ENCODE data around the gene THAP11.

THAP11 gene

DNA sequence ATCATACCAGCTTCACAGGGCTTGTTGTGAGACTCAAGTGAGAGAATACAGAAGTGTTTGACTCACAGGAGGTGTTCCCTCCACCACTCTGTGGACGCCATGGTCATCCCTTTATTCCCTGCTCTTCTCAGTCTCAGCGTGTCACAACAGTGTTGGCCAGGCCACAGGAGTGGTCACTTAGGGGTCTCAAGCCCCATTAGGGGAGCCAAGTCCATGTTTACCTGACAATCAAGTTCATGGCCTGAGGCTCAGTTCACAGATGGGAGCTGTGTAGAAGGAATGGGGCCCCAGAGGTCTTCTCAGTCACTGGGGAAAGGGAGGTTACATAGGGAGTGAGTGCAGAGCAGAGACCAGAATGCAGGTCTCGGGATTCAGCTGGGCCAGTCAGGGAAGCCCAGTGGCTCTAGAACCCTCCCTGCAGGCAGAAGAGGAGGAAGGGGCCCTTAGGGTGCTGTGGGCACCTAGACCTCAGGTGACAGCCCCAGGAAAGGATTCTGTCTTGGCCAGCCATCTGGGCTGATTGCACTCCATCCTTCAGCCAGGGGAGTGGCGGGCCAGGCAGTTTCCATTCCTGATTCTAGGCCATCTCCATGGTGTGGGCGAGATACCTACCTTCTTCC is 14.9 kb downstream of the THAP11 start:
- H3K4me3 ChIP-seq (ENCODE audit: low read depth, low read length), result no peak overlapping the region
- no peak for DNase-seq (ENCODE audit: low read depth)
- TF ChIP-seq, protein P1, sequence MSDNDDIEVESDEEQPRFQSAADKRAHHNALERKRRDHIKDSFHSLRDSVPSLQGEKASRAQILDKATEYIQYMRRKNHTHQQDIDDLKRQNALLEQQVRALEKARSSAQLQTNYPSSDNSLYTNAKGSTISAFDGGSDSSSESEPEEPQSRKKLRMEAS (IDR thresholded peaks at IDR 0.05; ENCODE audit: low read depth, low read length), result no peak
- no peak for TF ChIP-seq POLR2A (IDR thresholded peaks at IDR 0.05; ENCODE audit: extremely low read depth, insufficient read length)
- TF ChIP-seq, protein P2, sequence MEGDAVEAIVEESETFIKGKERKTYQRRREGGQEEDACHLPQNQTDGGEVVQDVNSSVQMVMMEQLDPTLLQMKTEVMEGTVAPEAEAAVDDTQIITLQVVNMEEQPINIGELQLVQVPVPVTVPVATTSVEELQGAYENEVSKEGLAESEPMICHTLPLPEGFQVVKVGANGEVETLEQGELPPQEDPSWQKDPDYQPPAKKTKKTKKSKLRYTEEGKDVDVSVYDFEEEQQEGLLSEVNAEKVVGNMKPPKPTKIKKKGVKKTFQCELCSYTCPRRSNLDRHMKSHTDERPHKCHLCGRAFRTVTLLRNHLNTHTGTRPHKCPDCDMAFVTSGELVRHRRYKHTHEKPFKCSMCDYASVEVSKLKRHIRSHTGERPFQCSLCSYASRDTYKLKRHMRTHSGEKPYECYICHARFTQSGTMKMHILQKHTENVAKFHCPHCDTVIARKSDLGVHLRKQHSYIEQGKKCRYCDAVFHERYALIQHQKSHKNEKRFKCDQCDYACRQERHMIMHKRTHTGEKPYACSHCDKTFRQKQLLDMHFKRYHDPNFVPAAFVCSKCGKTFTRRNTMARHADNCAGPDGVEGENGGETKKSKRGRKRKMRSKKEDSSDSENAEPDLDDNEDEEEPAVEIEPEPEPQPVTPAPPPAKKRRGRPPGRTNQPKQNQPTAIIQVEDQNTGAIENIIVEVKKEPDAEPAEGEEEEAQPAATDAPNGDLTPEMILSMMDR (IDR thresholded peaks at IDR 0.05; ENCODE audit: low read depth, low read length), result no peak
- TF ChIP-seq MYC (IDR thresholded peaks at IDR 0.05; ENCODE audit: low read depth, low read length), result no peak

DNA sequence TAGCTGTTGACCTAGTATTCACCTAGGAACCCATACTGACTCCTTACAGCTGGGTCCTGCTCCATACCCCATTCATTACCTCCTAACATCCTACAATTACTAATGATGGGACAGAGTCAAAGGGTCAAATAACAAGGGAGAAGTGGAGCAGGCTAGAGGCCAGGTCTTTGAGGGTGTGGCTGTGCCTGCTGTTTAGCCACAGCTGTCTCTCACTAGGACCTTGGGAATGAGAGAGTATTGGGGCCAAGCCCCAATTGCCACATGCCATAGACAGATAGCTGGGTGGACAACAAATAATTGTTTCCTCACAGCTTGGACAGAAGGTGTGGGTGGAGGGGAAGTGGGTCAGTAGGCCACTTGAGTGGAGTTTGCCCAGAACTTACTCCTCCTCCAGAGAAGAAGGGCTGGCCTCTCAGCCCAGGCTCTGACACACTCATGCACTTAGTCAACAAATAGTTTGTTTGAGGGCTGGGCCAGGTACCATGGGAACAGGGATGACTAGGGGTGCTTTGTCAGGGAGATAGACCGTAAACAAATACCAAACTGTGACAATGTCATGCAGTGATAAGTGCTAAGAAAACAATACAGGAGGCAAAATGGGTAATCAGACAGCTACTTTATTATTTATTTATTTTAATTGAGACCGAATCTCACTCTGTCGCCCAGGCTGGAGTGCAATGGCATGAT is 15.6 kb downstream of the THAP11 start:
- H3K4me3 ChIP-seq (ENCODE audit: low read depth, low read length), result no peak overlapping the region
- DNase-seq (ENCODE audit: low read depth), result peak; percentile 30
- TF ChIP-seq, protein P1 (IDR thresholded peaks at IDR 0.05; ENCODE audit: low read depth, low read length), result no peak
- TF ChIP-seq MYC (IDR thresholded peaks at IDR 0.05; ENCODE audit: low read depth, low read length), result no peak

DNA sequence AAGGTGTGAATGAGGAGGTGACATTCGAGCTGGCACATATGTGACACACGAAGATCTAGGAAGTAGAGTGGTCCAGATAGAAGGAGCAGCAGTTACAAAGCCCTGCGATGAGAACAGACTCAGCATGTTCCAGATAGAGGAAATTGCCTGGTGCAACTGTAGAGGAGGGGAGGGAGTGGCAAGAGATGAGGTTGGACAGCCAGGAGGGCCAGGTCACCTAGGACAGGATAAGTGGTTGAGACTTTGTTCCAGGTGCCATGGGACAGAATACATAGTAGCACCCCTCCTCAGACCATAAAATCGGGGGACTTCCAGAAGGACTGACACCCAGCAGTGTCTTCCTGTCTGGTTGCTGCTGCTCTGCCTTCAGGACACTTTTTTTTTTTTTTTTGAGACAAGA is 16.4 kb downstream of the THAP11 start:
- no peak for DNase-seq (ENCODE audit: low read depth)
- H3K4me3 ChIP-seq (ENCODE audit: low read depth, low read length), result no peak overlapping the region
- TF ChIP-seq, protein P2 (IDR thresholded peaks at IDR 0.05; ENCODE audit: low read depth, low read length), result no peak
- TF ChIP-seq MYC (IDR thresholded peaks at IDR 0.05; ENCODE audit: low read depth, low read length) (no peak), POLR2A (IDR thresholded peaks at IDR 0.05; ENCODE audit: extremely low read depth, insufficient read length) (no peak)
- TF ChIP-seq, protein P1 (IDR thresholded peaks at IDR 0.05; ENCODE audit: low read depth, low read length), result no peak

DNA sequence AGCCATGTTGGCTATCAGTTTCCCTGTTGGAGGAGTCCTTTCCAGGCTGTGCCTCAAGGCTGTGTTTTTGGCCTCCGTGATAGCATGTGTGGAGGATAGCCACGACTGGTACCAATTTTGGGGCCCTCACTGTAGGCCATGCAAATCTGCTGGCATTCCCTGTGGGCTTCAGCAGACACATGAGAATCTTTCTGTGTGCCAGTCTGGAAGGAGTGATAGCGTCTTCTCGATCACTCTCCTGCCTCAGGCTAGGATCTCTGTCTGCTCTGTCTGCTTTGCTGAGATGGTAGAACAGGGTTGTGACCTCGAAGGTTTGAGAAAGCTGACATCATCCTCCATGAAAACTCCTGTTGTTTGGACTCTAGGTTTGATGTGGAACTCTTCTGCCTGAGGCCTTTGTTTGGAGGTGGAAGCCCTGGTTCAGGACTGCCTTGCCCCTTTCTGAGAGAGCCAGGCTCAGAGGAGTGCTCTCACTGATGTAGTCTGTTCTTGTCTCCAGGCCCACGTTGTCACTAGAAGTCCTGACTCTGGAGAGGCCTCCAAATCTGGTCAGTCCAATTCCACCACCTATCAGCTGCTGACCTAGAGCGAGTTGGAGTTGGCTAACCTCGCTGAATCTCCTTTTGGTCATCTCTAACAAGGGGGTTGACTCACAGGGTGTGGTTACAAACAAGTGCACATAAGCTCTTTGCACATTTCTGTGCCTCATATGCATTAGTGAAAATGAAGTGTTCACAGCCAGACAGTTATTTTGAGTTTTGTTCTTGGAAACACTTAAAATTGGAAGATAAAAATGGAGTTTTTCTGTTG is 18.7 kb downstream of the THAP11 start:
- H3K4me3 ChIP-seq (ENCODE audit: low read depth, low read length), result no peak overlapping the region
- no peak for DNase-seq (ENCODE audit: low read depth)
- TF ChIP-seq, protein P1 (IDR thresholded peaks at IDR 0.05; ENCODE audit: low read depth, low read length), result no peak
- TF ChIP-seq, protein P2 (IDR thresholded peaks at IDR 0.05; ENCODE audit: low read depth, low read length), result no peak
- TF ChIP-seq POLR2A (IDR thresholded peaks at IDR 0.05; ENCODE audit: extremely low read depth, insufficient read length) (no peak), MYC (IDR thresholded peaks at IDR 0.05; ENCODE audit: low read depth, low read length) (no peak)

DNA sequence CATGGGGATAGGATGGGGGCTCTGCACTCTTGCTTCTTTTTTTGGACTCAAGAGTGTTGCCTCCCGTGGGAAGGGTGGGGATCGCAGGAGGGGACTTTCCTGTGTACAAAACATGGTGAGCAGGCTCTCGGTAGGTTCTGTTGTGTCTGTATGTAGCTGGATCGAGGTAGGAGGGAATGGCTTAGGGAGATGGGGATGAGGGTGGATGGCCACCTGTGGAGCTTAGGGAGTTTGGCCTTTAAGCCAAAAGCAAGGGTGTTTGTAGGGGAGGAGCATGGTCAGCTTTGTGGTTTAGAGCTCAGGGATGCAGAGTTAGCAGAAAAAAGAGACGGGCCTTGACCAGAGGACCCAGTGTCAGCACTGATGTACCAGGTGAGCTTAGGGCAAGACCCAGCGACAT is 19.8 kb downstream of the THAP11 start:
- no peak for TF ChIP-seq MYC (IDR thresholded peaks at IDR 0.05; ENCODE audit: low read depth, low read length)
- TF ChIP-seq, protein P2 (IDR thresholded peaks at IDR 0.05; ENCODE audit: low read depth, low read length), result no peak
- TF ChIP-seq, protein P1 (IDR thresholded peaks at IDR 0.05; ENCODE audit: low read depth, low read length), result no peak
- TF ChIP-seq POLR2A (IDR thresholded peaks at IDR 0.05; ENCODE audit: extremely low read depth, insufficient read length), result no peak
- no peak for DNase-seq (ENCODE audit: low read depth)
- H3K4me3 ChIP-seq (ENCODE audit: low read depth, low read length), result no peak overlapping the region

Measured in NB4 (cell line).